CD14-positive monocyte (primary cell): ENCODE data around the gene TGFBRAP1. TPM values are rescaled to one million over a fixed set of nuclear protein-coding genes. Genes with fewer than 3 reads are reported as not detected.

Source experiments
- DNase-seq, 3 donors: peaks; one replicate each; pipeline ENCODE4 v3.0.0-alpha.2; 2011 to 2022
- H2AFZ ChIP-seq: 2 replicates; pipeline ENCODE4 v1.6.0; 2012; ENCODE audit warnings: mild to moderate bottlenecking, low read depth, low read length, inconsistent platforms; ENCODE audit not compliant: insufficient read depth, poor library complexity, severe bottlenecking
- H3K27ac ChIP-seq, 2 donors: 1 replicate in 1 of 2; 2 replicates in 1 of 2; pipeline ENCODE4 v1.5.1; 2012 to 2013; ENCODE audit warnings: low read length in 2 of 2, control low read depth in 1 of 2, inconsistent platforms in 1 of 2, low read depth in 1 of 2, mild to moderate bottlenecking in 1 of 2
- H3K27me3 ChIP-seq, 2 donors: one replicate each; pipeline versions ENCODE4 v1.6.0 to v1.6.1; 2011 to 2013; ENCODE audit warnings: low read length in 2 of 2; ENCODE audit not compliant: control insufficient read depth in 2 of 2, insufficient read depth in 2 of 2
- H3K36me3 ChIP-seq, 2 donors: replicated peaks in 1 of 2; 1 replicate in 1 of 2; 2 replicates in 1 of 2; pipeline versions ENCODE4 v1.5.1 to v1.6.1; 2012 to 2013; ENCODE audit warnings: low read length in 2 of 2, control low read depth in 1 of 2, inconsistent platforms in 1 of 2, mild to moderate bottlenecking in 1 of 2; ENCODE audit not compliant: insufficient read depth in 2 of 2, control insufficient read depth in 1 of 2
- H3K4me1 ChIP-seq, 2 donors: 1 replicate in 1 of 2; 2 replicates in 1 of 2; pipeline versions ENCODE4 v1.5.1 to v1.6.1; 2012 to 2013; ENCODE audit warnings: low read length in 2 of 2, control low read depth in 1 of 2, inconsistent platforms in 1 of 2, mild to moderate bottlenecking in 1 of 2, moderate library complexity in 1 of 2; ENCODE audit not compliant: insufficient read depth in 2 of 2, control insufficient read depth in 1 of 2
- H3K4me2 ChIP-seq: replicated peaks from 2 replicates; pipeline ENCODE3; 2012; ENCODE audit warnings: low read length, moderate library complexity, mild to moderate bottlenecking; ENCODE audit not compliant: poor library complexity, severe bottlenecking; ENCODE audit errors: extremely low read depth
- H3K4me3 ChIP-seq, 3 experiments: fragments of 200-600 bp in 1 of 3; sonication (generic) in 1 of 3; replicated peaks in 1 of 3; 1 replicate in 2 of 3; 2 replicates in 1 of 3; pipeline ENCODE4 v1.5.1; 2011 to 2013; ENCODE audit warnings: low read length in 3 of 3, mild to moderate bottlenecking in 3 of 3, control low read depth in 2 of 3, low read depth in 2 of 3, inconsistent platforms in 1 of 3, moderate library complexity in 1 of 3
- H3K79me2 ChIP-seq: 2 replicates; pipeline ENCODE4 v1.6.0; 2012; ENCODE audit warnings: mild to moderate bottlenecking, control low read depth, inconsistent platforms, low read length, moderate library complexity; ENCODE audit not compliant: insufficient read depth
- H3K9ac ChIP-seq: 2 replicates; pipeline ENCODE4 v1.6.0; 2017; ENCODE audit warnings: low read length, mild to moderate bottlenecking; ENCODE audit not compliant: insufficient read depth, poor library complexity, severe bottlenecking
- H3K9me3 ChIP-seq, 2 donors: replicated peaks in 1 of 2; 1 replicate in 1 of 2; 2 replicates in 1 of 2; pipeline versions ENCODE4 v1.5.1 to v1.6.1; 2012 to 2013; ENCODE audit warnings: low read length in 2 of 2, control low read depth in 1 of 2; ENCODE audit not compliant: control insufficient read depth in 1 of 2, insufficient read depth in 1 of 2
- H4K20me1 ChIP-seq: 2 replicates; pipeline ENCODE4 v1.6.0; 2012; ENCODE audit warnings: mild to moderate bottlenecking, low read length, control low read depth, moderate library complexity; ENCODE audit not compliant: insufficient read depth
- H3K27ac Mint-ChIP-seq, 7 donors: one replicate each; pipeline ENCODE4 v1.8.0; 2020; ENCODE audit warnings: mild to moderate bottlenecking in 7 of 7, mixed read lengths in 7 of 7, moderate library complexity in 6 of 7, inconsistent platforms in 2 of 7
- H3K27me3 Mint-ChIP-seq, 3 donors: one replicate each; pipeline ENCODE4 v1.8.0; 2021 to 2022; ENCODE audit warnings: low read depth in 3 of 3, mild to moderate bottlenecking in 3 of 3, mixed read lengths in 3 of 3, moderate library complexity in 3 of 3, inconsistent platforms in 1 of 3
- H3K36me3 Mint-ChIP-seq, 2 donors: one replicate each; pipeline ENCODE4 v1.8.0; 2020; ENCODE audit warnings: mixed read lengths in 2 of 2, inconsistent platforms in 1 of 2, mild to moderate bottlenecking in 1 of 2
- H3K4me1 Mint-ChIP-seq: one replicate; pipeline ENCODE4 v1.8.0; 2020; ENCODE audit warnings: mild to moderate bottlenecking, mixed read lengths
- H3K4me3 Mint-ChIP-seq, 2 donors: one replicate each; pipeline ENCODE4 v1.8.0; 2020; ENCODE audit warnings: mild to moderate bottlenecking in 2 of 2, mixed read lengths in 2 of 2, moderate library complexity in 1 of 2
- H3K9me3 Mint-ChIP-seq, 7 donors: one replicate each; pipeline ENCODE4 v1.8.0; 2020 to 2022; ENCODE audit warnings: mixed read lengths in 7 of 7, mild to moderate bottlenecking in 6 of 7, moderate library complexity in 6 of 7, inconsistent platforms in 2 of 7
- CTCF ChIP-seq: fragments of 200-600 bp; IDR thresholded peaks from one replicate; pipeline ENCODE4 v1.8.0; 2022; ENCODE audit warnings: antibody characterized with exemption, mild to moderate bottlenecking
- WGBS: methylation state at CpG from one replicate; pipeline ENCODE4 v1.1.5; 2013; ENCODE audit warnings: missing lambda C conversion rate; ENCODE audit not compliant: insufficient coverage; 5-methylcytosine and 5-hydroxymethylcytosine counted together
- intact Hi-C, 2 donors: fragments of 100-400 bp; cut with micrococcal nuclease; formaldehyde crosslinking; loops; one replicate each; pipeline versions ENCODE4 v1.15.0 to v1.15.1; 2023
- polyA plus RNA-seq, 3 donors: library from polyadenylated mRNA; depleted of rRNA in 1 of 3; unstranded in 2 of 3; stranded (reverse) in 1 of 3; fragments of 300-500 nt in 2 of 3; fragments of >200 nt in 1 of 3; fragmentation: Illumina TruSeq in 2 of 3; gene quantifications; 1 replicate in 2 of 3; 2 replicates in 1 of 3; pipeline ENCODE4 v1.2.3, GENCODE V29; 2012 to 2021

TGFBRAP1 gene
- polyA plus RNA-seq, 3 donors = 10.0 to 10.5 (median 10.2) TPM

GRCh38 chr2:105269426-105269825 is 60.1 kb downstream of the TGFBRAP1 start:
- H3K9me3 Mint-ChIP-seq = peaks cover 0 to 1% (median 0%) of the 10 kb centered on the region in 7 donors
- H3K27me3 Mint-ChIP-seq = no peaks in the 10 kb centered on the region
- no peak for DNase-seq
- Histone ChIP-seq H3K27me3 (no peaks in the 10 kb centered on the region), H3K36me3 (peaks cover 82 to 100% of the 10 kb centered on the region in 2 donors), H3K27ac (no peak overlapping the region), H3K4me1 (no peaks in the 10 kb centered on the region), H4K20me1 (no peaks in the 10 kb centered on the region), H3K4me3 (no peak overlapping the region), H3K9ac (no peak overlapping the region), H3K79me2 (no peaks in the 10 kb centered on the region), H2AFZ (no peak overlapping the region), H3K9me3 (no peaks in the 10 kb centered on the region), H3K4me2 (no peak overlapping the region)
- TF ChIP-seq CTCF = no peak
- no peak overlapping the region for H3K27ac Mint-ChIP-seq
- no peaks in the 10 kb centered on the region for H3K4me1 Mint-ChIP-seq
- WGBS = 98% methylated on average over 18 of the region's 21 CpGs
- H3K36me3 Mint-ChIP-seq = peaks cover 93 to 95% of the 10 kb centered on the region in 2 donors
- intact Hi-C loops = no loop called here
- H3K4me3 Mint-ChIP-seq = no peak overlapping the region

GRCh38 chr2:105262651-105263091 is 66.9 kb downstream of the TGFBRAP1 start:
- intact Hi-C loops = no loop called here
- peaks cover 0 to 2% (median 0%) of the 10 kb centered on the region in 7 donors for H3K9me3 Mint-ChIP-seq
- TF ChIP-seq CTCF = no peak
- Histone ChIP-seq H3K36me3 (peaks cover 32 to 34% of the 10 kb centered on the region in 2 donors), H4K20me1 (no peaks in the 10 kb centered on the region), H3K9ac (no peak overlapping the region), H3K4me3 (no peak overlapping the region), H3K9me3 (no peaks in the 10 kb centered on the region), H3K4me2 (no peak overlapping the region), H3K79me2 (no peaks in the 10 kb centered on the region), H3K4me1 (no peaks in the 10 kb centered on the region), H2AFZ (no peak overlapping the region), H3K27me3 (no peaks in the 10 kb centered on the region), H3K27ac (no peak overlapping the region)
- no peak for DNase-seq
- no peak overlapping the region for H3K4me3 Mint-ChIP-seq
- H3K27me3 Mint-ChIP-seq = no peaks in the 10 kb centered on the region
- H3K36me3 Mint-ChIP-seq = peaks cover 36 to 39% of the 10 kb centered on the region in 2 donors
- H3K27ac Mint-ChIP-seq = peak overlapping the region in 1 of 7 donors; percentile 15
- WGBS = 96% methylated on average over 5 of the region's 10 CpGs
- peaks cover 8% of the 10 kb centered on the region for H3K4me1 Mint-ChIP-seq
